Loucy (cell line): ENCODE measurements around the gene MXRA8.
A peak's percentile ranks its signal among the peaks of the same experiment; 100 is the strongest.

ENCODE experiments used
- H2AFZ ChIP-seq: fragments of 200-600 bp; sonication (generic); 2 replicates; pipeline ENCODE4 v1.6.0; 2016; ENCODE audit warnings: antibody characterized with exemption, mild to moderate bottlenecking, low read length, moderate library complexity
- H3F3A ChIP-seq: fragments of 200-600 bp; 2 replicates; pipeline ENCODE4 v1.6.0; 2016; ENCODE audit warnings: antibody characterized with exemption, low read depth, mild to moderate bottlenecking
- H3K27me3 ChIP-seq: fragments of 200-600 bp; sonication (generic); 2 replicates; pipeline ENCODE4 v1.6.1; 2014; ENCODE audit warnings: low read length, mild to moderate bottlenecking; ENCODE audit not compliant: insufficient read depth, poor library complexity, severe bottlenecking
- H3K36me3 ChIP-seq: fragments of 200-600 bp; sonication (generic); 2 replicates; pipeline ENCODE4 v1.6.1; 2016; ENCODE audit warnings: low read length; ENCODE audit not compliant: insufficient read depth
- H3K4me1 ChIP-seq: fragments of 200-600 bp; sonication (generic); 2 replicates; pipeline ENCODE4 v1.5.1; 2014; ENCODE audit warnings: low read length, mild to moderate bottlenecking; ENCODE audit not compliant: insufficient read depth, poor library complexity, severe bottlenecking
- H3K4me2 ChIP-seq: fragments of 200-600 bp; sonication (generic); 2 replicates; pipeline ENCODE4 v1.6.0; 2014; ENCODE audit warnings: antibody characterized with exemption, low read length, low read depth, mild to moderate bottlenecking; ENCODE audit not compliant: poor library complexity, severe bottlenecking
- H3K4me3 ChIP-seq: fragments of 200-600 bp; sonication (generic); 2 replicates; pipeline ENCODE4 v1.5.1; 2014; ENCODE audit warnings: low read length, mild to moderate bottlenecking, mixed read lengths; ENCODE audit not compliant: poor library complexity, severe bottlenecking
- H3K79me2 ChIP-seq: fragments of 200-600 bp; sonication (generic); 2 replicates; pipeline ENCODE4 v1.6.1; 2014; ENCODE audit warnings: low read length; ENCODE audit not compliant: insufficient read depth
- H3K9ac ChIP-seq: fragments of 200-600 bp; sonication (generic); 2 replicates; pipeline ENCODE4 v1.6.0; 2014; ENCODE audit warnings: mild to moderate bottlenecking, low read depth, low read length, moderate library complexity; ENCODE audit not compliant: poor library complexity, severe bottlenecking
- H3K9me2 ChIP-seq: fragments of 200-600 bp; sonication (generic); replicated peaks from 2 replicates; pipeline ENCODE4 v1.6.1; 2016; ENCODE audit warnings: low read depth, low read length, mixed read lengths
- H3K9me3 ChIP-seq: fragments of 200-600 bp; sonication (generic); 2 replicates; pipeline ENCODE4 v1.6.1; 2014; ENCODE audit warnings: mild to moderate bottlenecking, antibody characterized with exemption, low read length, low read depth; ENCODE audit not compliant: insufficient read depth
- H4K20me1 ChIP-seq: fragments of 200-600 bp; sonication (generic); 2 replicates; pipeline ENCODE4 v1.6.0; 2014; ENCODE audit warnings: antibody characterized with exemption, low read length, mild to moderate bottlenecking; ENCODE audit not compliant: insufficient read depth, poor library complexity, severe bottlenecking
- CTCF ChIP-seq: fragments of 200-600 bp; sonication (generic); conservative IDR thresholded peaks from 2 replicates; pipeline ENCODE4 v1.5.1; 2014; ENCODE audit warnings: mild to moderate bottlenecking, antibody characterized with exemption, low read length
- EZH2phosphoT487 ChIP-seq: fragments of 200-600 bp; IDR thresholded peaks from 2 replicates; pipeline ENCODE4 v1.6.1; 2018; ENCODE audit warnings: antibody characterized with exemption, mild to moderate bottlenecking, moderate library complexity, borderline replicate concordance

The MXRA8 gene

GRCh38 chr1:1327291-1327690 lies 31.1 kb downstream of the MXRA8 start:
- peaks cover 28% of the 10 kb centered on the region for H4K20me1 ChIP-seq
- no peak overlapping the region for H3K9ac ChIP-seq
- no peak overlapping the region for H3K4me2 ChIP-seq
- no peak overlapping the region for H2AFZ ChIP-seq
- no peak overlapping the region for H3K4me3 ChIP-seq
- H3K9me3 ChIP-seq, result no peaks in the 10 kb centered on the region
- H3K4me1 ChIP-seq, result peaks cover 21% of the 10 kb centered on the region
- H3K27me3 ChIP-seq, result no peaks in the 10 kb centered on the region
- no peaks in the 10 kb centered on the region for H3K9me2 ChIP-seq
- no peaks in the 10 kb centered on the region for H3K36me3 ChIP-seq
- no peak for TF ChIP-seq EZH2phosphoT487
- no peak for TF ChIP-seq CTCF
- peaks cover 38% of the 10 kb centered on the region for H3K79me2 ChIP-seq
- H3F3A ChIP-seq, result no peaks in the 10 kb centered on the region

- peak overlapping the region; percentile 95 for H3K4me2 ChIP-seq
- peak overlapping the region; percentile 96 for H3K9ac ChIP-seq
- no peak overlapping the region for H2AFZ ChIP-seq
- no peaks in the 10 kb centered on the region for H3K27me3 ChIP-seq
- no peaks in the 10 kb centered on the region for H3F3A ChIP-seq
- H3K9me3 ChIP-seq, result no peaks in the 10 kb centered on the region
- no peaks in the 10 kb centered on the region for H3K9me2 ChIP-seq
- peaks cover 49% of the 10 kb centered on the region for H3K79me2 ChIP-seq
- TF ChIP-seq CTCF (no peak), EZH2phosphoT487 (no peak)
- H3K4me1 ChIP-seq, result peaks cover 31% of the 10 kb centered on the region
- no peaks in the 10 kb centered on the region for H3K36me3 ChIP-seq
- H3K4me3 ChIP-seq, result peak overlapping the region; percentile 100
- peaks cover 39% of the 10 kb centered on the region for H4K20me1 ChIP-seq
Observed at GRCh38 chr1:1326075-1326605, 32.2 kb downstream of the MXRA8 start.

GRCh38 chr1:1325288-1326074 lies 32.9 kb downstream of the MXRA8 start:
- peak overlapping the region; percentile 96 for H3K9ac ChIP-seq
- H3K4me3 ChIP-seq, result peak overlapping the region; percentile 100
- peak overlapping the region; percentile 95 for H3K4me2 ChIP-seq
- H3K27me3 ChIP-seq, result no peaks in the 10 kb centered on the region
- TF ChIP-seq EZH2phosphoT487, result no peak
- TF ChIP-seq CTCF, result no peak
- H3K9me2 ChIP-seq, result no peaks in the 10 kb centered on the region
- H3K4me1 ChIP-seq, result peaks cover 31% of the 10 kb centered on the region
- peaks cover 45% of the 10 kb centered on the region for H4K20me1 ChIP-seq
- H2AFZ ChIP-seq, result peak overlapping the region; percentile 95; the same call in 1 of the 2 replicates
- no peaks in the 10 kb centered on the region for H3K9me3 ChIP-seq
- H3F3A ChIP-seq, result no peaks in the 10 kb centered on the region
- H3K36me3 ChIP-seq, result no peaks in the 10 kb centered on the region
- H3K79me2 ChIP-seq, result peaks cover 56% of the 10 kb centered on the region
